ENCODE data around the gene STPG2.

- TF ChIP-seq EP300 (IDR thresholded peaks at IDR 0.05) (no peak), CTCF (IDR thresholded peaks at IDR 0.05) (no peak), POLR2A (IDR thresholded peaks at IDR 0.05) (no peak), POLR2AphosphoS5 (IDR thresholded peaks at IDR 0.05) (no peak)
These were observed 190.5 kb downstream of the STPG2 start for GRCh38 chr4:97952763-97953162.
